ENCODE data around the gene LCOR.

The LCOR gene

DNA sequence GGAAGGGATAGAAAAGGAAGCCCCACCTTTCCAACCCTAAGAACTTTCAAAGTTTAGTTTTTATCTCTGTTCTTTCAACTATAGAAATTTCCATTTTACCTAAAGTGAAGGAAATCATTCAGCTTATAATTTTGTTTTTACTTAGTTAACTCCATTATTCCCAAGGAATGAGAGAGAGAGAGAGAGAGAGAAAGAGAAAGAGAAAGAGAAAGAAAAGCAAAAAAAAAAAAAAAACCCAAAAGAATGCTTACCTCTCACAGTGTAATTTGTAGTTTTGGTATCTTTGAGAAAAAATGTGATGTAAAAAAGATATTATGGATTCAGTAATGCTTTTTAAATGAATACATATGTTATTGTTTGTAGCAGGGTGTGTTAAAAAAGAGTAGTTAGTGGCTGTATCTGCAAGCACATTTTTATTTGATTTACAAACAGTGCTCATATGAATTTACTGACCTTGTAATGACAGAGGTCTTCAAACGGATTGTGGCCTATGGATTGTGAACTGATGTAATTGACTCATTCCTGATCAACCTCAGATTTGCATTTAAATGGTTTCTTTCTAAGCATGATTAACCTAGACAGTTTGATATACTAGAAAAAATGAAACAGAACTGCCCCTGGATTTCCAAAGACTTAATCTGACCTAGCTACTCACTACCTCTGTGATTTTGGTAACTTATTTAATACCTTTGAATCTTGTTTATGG, 64.9 kb downstream of the LCOR start:
- in situ Hi-C loops (cut with HindIII; ENCODE audit: low sequenced_read_pairs) = no loop called here
- no peak overlapping the region for H3K4me3 ChIP-seq (ENCODE audit: low read depth, low read length)
- no peak for DNase-seq (ENCODE audit: low read depth)
- TF ChIP-seq, protein P1, sequence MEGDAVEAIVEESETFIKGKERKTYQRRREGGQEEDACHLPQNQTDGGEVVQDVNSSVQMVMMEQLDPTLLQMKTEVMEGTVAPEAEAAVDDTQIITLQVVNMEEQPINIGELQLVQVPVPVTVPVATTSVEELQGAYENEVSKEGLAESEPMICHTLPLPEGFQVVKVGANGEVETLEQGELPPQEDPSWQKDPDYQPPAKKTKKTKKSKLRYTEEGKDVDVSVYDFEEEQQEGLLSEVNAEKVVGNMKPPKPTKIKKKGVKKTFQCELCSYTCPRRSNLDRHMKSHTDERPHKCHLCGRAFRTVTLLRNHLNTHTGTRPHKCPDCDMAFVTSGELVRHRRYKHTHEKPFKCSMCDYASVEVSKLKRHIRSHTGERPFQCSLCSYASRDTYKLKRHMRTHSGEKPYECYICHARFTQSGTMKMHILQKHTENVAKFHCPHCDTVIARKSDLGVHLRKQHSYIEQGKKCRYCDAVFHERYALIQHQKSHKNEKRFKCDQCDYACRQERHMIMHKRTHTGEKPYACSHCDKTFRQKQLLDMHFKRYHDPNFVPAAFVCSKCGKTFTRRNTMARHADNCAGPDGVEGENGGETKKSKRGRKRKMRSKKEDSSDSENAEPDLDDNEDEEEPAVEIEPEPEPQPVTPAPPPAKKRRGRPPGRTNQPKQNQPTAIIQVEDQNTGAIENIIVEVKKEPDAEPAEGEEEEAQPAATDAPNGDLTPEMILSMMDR (IDR thresholded peaks at IDR 0.05; ENCODE audit: low read depth, low read length, missing control alignments) = no peak

DNA sequence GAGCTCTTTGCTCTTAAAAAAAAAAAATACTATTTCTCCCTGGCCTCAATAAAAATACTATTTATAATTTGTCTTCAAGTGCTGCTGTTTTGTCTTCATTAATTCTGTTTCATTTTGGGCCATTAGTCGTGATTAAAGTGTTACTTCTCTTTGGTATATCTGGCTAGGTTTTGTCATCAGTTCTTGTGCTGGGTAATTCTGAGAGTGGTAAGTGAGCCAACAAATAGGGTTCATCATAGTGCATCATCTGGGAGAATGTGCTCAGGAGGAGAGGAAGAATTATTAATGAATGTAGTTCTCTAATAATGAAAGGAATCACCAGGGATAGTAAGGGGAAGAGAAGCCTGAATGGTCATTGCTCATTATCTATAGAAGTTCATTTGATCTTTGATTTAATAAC, 70.0 kb downstream of the LCOR start:
- in situ Hi-C loops (cut with HindIII; ENCODE audit: low sequenced_read_pairs) = no loop called here
- H3K4me3 ChIP-seq (ENCODE audit: low read depth, low read length) = no peak overlapping the region
- DNase-seq (ENCODE audit: low read depth) = no peak
- TF ChIP-seq, protein P1 (IDR thresholded peaks at IDR 0.05; ENCODE audit: low read depth, low read length, missing control alignments) = no peak

DNA sequence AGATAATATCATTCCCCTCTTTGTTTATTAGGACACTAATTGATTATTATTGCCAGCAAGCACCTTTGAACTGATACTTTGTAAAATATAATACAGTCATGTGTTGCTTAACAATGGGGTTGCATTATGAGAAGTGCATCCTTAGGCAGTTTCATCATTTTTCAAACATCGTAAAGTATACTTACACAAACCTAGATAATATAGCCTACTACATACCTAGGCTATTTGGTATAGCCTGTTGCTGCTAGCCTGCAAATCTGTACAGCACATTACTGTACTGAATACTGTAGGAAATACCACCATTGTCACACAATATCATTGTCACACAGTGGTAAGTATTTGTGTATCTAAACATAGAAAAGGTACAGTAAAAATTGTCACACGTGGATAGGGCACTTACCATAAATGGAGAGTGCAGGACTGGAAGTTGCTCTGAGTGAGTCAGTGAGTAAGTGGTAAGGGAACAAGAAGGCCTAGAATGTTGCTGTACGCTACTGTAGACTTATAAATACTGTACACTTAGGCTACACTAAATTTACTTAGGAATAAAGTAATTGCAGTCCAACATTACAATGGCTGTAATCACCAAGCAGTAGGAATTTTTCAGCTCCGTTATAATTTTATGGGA, 70.7 kb downstream of the LCOR start:
- DNase-seq (ENCODE audit: low read depth) = no peak
- H3K4me3 ChIP-seq (ENCODE audit: low read depth, low read length) = no peak overlapping the region
- in situ Hi-C loops (cut with HindIII; ENCODE audit: low sequenced_read_pairs) = no loop called here
- TF ChIP-seq, protein P1 (IDR thresholded peaks at IDR 0.05; ENCODE audit: low read depth, low read length, missing control alignments) = no peak

DNA sequence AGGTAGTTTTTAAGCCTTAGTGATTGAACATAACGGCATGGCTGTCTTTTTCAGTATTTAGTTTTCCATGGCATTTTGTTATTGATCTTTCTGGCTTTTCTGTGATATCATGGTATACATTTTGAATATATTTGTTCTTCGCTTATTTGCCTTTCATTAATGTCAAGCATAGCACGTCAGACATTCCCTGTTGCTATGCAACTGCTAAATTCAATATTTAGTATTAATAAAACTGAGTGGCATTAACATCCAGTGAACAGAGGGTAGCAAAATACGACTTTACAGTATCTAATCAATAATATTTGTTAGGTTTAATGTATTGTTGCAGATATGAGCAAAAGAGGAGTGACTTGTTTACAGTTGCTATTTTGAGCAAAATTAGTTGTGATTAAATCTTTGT, 72.5 kb downstream of the LCOR start:
- in situ Hi-C loops (cut with HindIII; ENCODE audit: low sequenced_read_pairs) = no loop called here
- no peak for DNase-seq (ENCODE audit: low read depth)
- no peak overlapping the region for H3K4me3 ChIP-seq (ENCODE audit: low read depth, low read length)
- TF ChIP-seq, protein P1 (IDR thresholded peaks at IDR 0.05; ENCODE audit: low read depth, low read length, missing control alignments) = no peak

DNA sequence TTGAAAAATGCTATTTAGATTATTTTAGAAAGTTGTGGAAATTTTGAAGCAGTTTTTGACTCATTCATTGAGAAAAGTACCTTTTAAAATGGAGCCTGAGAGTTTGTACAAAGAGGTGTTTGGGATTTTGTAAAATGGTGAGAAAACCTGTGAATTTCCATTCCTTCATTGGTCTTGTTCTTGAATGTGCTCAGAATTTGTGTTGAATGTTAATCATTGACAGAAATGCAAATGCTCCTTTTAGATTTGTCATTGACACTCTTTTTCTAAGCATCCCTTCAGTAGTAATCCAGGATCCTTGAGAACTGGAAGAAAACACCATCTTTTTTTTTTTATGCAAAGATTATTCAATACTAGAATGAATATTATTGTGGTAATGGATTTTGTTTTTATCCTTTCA, 74.8 kb downstream of the LCOR start:
- in situ Hi-C loops (cut with HindIII; ENCODE audit: low sequenced_read_pairs) = no loop called here
- H3K4me3 ChIP-seq (ENCODE audit: low read depth, low read length) = no peak overlapping the region
- DNase-seq (ENCODE audit: low read depth) = no peak
- TF ChIP-seq, protein P1 (IDR thresholded peaks at IDR 0.05; ENCODE audit: low read depth, low read length, missing control alignments) = no peak

DNA sequence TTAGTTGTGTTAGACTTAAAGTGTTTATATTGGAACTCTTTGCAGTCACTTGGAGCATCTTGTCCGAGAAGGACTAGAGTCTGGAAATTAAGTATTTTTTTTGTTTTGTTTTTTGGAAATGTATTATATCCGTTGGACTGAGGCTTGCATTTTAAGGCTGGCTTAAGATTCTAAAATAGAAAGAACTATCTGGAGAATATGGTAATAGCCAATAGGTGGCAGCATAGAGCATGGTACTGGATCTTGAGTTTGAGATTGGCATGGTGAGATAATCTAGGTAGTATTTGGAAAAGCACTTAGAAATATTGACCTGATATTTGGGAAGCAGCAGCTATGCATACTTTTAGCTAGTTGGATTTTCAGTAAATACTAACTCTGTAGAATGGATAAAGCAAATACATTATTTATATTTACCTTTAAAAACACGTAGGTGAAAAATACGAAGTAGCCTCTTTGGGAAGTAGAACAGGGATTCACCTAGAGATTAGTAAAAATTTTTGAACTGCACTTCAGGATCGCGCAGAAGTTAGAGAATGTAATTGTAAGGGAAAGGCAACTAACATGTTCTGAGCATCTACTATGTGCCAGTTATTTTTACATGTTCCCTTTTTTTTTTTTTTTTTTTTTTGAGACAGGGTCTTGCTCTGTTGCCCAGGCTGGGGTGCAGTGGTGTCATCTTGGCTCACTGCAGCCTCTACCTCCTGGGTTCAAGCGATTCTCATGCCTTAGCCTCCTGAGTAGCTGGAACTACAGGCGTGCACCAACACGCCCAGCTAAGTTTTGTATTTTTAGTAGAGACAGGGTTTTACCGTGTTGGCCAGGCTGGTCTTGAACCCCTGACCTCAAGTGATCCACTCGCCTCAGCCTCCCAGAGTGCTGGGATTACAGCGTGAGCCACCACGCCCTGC, 78.6 kb downstream of the LCOR start:
- no peak overlapping the region for H3K4me3 ChIP-seq (ENCODE audit: low read depth, low read length)
- in situ Hi-C loops (cut with HindIII; ENCODE audit: low sequenced_read_pairs) = no loop called here
- DNase-seq (ENCODE audit: low read depth) = no peak
- TF ChIP-seq, protein P1 (IDR thresholded peaks at IDR 0.05; ENCODE audit: low read depth, low read length, missing control alignments) = peak; percentile 54

Measured in astrocyte of the cerebellum (primary cell).